ENCODE measurements around the gene KCTD10.
"Not testable (repeated sequence)": the region's sequence is repeated elsewhere in the genome, so short reads cannot be mapped to it uniquely, and the experiment has no call there.

Gene KCTD10

GRCh38 chr12:109473526-109474270 lies 3.4 kb downstream of the KCTD10 start:
- not testable (repeated sequence) for DNase-seq (ENCODE audit: low spot score)

DNA sequence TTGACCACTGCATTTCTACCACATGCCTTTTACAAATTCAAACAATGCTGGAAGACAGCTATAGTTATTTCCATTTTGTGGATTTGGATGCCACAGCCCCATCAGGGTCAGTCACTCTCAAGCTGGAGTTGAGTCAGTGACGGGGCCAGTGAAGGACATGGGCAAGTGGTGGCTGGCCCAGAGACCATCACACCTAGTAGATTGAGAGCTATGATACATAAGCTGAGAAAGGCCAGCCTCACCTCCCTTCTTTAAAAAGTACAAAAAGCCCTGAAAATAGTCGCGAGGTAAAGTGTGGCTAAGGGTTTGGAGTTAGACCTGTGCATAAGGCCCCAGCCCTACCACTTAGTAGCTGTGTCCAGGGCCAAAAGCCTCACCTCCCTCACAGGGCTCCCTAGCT lies 4.1 kb downstream of the KCTD10 start:
- DNase-seq (ENCODE audit: low spot score): no peak

- DNase-seq (ENCODE audit: low spot score): no peak
Measured at GRCh38 chr12:109469517-109469916, 7.6 kb downstream of the KCTD10 start.

DNA sequence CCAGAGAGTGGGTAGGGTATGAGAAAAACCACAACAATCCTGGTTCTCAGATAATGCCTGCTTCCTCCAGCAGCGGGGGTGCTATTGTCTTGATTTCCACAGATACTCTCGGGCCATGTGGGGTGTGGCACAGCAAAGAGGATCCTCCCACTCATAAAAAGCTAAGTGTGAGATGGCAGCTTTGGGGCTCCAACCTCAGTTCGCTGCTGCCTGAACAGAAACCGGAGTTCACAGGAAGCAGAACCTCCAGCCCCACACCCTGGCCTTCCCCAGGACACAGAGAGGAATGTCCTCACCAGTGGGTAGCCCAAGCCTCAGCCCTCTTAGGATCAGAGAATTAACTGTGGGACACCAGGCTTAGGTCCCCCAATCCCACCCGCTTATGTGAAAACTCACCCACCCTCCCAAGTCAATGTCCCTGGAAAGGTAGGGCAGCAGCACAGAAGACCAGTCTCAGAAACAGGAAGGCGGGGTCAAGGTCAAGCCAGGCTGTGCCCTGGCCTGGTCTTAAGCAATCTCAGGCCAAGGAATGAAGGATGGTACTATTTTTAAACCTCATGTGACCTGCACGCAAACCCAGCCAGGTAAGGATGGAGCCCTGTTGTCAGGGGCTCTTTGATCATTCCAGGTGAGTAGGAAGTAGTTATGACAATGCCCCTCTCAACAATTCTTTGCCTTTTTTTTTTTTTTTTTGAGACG lies 9.0 kb downstream of the KCTD10 start:
- DNase-seq (ENCODE audit: low spot score): no peak

- no peak for DNase-seq (ENCODE audit: low spot score)
Measured at GRCh38 chr12:109466821-109467220, 10.3 kb downstream of the KCTD10 start.

- DNase-seq (ENCODE audit: low spot score): no peak
Measured at GRCh38 chr12:109466305-109466704, 10.8 kb downstream of the KCTD10 start.

- DNase-seq (ENCODE audit: low spot score): no peak
Measured at GRCh38 chr12:109464642-109465351, 12.3 kb downstream of the KCTD10 start.

DNA sequence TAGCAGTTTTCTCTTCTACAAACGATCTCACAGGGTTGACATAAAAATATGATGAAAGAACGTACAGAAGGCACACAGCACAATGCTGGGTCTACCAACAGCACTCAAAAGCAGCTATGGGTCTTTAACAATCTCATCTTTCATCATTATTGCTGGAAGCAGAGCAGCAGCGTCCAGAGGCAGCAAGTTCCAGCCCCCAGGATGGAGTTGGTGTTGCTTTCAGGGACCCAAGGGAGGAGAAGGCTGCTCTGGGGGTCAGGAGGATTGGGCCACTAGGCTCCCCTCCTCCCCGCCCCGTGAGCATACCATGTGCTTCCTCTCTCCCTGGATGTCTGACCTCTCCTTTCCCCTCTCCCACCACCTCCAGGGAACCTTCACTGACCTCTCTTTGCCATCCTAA lies 13.3 kb downstream of the KCTD10 start:
- DNase-seq (ENCODE audit: low spot score): no peak

DNA sequence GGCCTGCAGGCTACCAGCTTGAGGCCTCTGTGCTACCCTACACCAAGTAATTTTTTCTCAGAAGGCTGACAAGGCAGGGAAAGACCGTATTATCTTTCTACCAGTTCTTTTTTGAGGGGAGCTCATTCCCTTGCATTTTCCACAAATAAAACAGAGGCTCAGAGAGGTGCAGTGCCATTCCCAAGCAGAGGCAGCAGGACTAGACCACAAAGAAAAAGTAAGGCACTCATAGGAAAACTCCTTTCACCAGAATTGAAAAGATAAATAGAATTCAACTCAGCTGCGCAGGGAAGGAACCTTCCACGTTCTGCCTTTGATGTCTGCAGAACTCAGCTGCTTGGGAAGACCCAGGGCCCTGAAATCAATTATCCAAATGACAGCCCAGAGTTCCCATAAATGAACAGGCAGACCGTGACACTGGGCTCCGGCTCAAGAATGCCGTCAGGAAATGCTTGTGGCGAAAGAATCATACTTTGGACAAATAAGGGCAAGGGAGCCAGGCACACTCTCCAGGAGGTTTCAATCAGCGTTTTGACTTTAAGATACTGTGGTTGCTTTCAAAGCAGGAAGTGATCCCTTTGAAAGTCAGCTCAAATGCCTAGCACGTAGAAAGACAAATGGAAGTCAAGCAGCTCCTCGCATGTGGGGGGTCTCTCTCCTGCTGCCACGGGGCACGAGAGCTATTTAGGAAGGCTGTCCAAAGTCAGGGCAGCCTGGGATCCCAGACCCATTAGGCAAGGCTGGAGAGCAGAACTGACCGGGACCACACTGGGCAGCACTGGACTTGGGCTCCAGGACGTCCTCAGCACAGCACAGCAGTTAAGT lies 14.0 kb downstream of the KCTD10 start:
- peak; percentile 93 for DNase-seq (ENCODE audit: low spot score)

DNA sequence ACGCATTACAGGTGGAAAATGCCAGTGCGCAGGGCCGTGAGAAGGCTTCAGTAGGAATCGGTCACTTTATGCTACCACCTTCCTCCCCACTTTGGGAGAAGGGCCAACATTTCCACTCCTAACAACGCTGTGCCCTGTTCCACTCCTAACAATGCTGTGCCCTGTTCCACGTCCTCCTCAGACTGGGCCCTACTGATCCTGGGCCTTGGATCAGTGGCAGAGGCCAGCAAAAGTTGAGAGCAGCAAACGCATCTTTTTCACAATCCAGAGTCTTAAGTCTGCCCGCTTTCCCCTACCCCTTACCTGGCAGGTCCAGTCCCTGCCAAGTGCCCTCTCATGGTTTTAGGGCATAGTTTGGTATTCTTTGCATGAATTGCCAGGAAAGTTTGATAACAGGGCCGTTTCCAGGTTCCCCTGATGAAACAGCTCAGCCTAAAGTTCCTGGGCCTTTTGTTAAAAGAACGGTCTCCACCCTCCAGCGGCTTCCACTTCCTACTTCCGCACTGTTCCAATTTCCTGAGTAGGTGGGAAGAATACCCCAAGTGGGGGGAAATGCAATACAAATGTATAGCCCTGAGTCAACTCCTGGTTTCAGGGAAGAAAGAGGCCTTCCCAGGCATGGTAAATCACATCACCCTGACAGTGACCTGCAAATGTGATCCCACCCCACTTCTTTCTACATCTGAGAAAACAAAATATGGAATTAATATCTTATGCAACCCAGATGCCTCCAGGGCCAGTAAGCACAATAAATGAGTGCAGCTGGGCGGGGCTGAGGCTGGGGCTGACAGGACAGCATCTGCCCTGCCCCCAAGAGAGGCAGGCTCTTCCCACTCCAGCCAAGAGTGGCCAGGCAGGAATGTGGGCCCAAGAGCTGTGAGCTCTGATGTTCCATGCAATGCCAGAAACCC lies 15.0 kb downstream of the KCTD10 start:
- DNase-seq (ENCODE audit: low spot score): peak; percentile 72

DNA sequence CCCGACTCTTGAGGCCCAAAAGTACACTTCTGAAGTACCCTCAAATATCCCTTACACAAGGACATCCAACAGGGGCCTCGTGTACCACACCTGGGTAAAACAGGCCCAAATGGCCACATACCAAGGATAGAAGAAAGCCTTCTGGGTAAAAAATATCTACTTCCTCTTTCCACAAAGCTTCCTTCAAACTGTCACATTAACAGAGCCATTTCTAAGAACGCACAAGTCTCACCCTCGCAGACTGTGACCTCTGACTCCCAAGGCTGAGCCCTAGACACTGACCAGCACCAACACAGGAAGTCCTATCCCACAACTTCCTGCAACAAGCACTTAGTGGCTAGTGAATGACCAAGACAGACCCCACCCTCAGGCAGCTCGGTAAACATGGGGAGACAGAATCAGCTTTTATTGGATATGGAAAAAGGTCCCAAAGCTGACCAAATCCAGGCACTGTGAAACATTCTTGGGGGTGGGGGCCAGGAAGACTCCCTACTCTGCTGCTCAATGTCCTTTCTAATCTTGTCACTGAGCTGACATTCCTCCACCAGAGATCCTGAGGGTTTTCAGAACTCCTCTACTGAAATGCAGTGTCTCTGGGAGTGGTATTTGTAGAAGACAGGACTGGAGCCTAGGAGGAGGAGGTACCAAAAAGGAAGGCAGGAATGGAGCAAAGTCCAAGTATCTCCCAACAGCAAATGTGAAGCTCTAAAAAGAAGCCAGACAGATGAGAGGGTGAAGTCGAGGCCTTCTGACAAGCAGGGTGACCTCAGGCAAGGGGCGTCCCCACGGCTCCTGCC lies 15.9 kb downstream of the KCTD10 start:
- peak; percentile 67 for DNase-seq (ENCODE audit: low spot score)

DNA sequence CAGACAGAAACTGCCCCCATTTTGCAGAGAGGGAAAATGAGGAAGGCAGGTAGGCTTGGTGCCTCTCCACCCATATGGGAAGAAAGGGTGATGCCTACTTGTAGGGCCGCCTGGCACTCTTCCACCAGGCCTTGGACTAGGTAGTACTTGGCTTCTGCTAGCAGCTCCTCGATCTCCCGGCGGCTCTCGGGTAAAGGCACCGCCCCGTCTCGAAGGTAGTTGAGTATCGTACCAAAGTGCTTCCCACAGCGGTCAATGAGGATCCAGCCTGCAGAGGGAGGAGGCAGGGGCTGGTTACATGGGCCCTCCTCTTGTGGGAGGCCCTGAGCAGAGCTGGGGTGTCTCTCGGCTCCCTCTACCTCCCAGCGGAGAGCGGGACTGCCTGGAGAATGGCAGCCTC lies 16.6 kb downstream of the KCTD10 start:
- DNase-seq (ENCODE audit: low spot score): no peak

- no peak for DNase-seq (ENCODE audit: low spot score)
Measured at GRCh38 chr12:109459247-109459646, 17.9 kb downstream of the KCTD10 start.

- DNase-seq (ENCODE audit: low spot score): no peak
Measured at GRCh38 chr12:109458771-109459208, 18.3 kb downstream of the KCTD10 start.

DNA sequence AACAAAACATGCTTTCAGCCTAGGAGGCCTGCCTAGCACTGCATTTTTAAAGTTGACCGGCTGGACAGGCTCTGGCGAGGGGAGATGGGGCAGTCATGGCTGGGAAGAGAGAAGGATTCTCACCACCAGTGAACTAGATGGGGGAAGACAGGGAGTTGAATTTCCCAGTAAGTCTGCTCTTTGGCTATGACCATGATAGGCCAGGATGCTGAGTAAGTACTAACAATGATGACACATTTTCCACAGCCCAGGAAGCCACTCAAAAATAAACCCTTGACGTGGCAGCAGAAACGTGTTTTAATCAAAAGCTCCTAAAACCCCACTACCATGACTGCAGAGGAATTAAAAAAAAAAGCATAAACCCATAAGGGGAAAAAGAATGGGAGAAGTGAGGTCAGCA lies 19.0 kb downstream of the KCTD10 start:
- DNase-seq (ENCODE audit: low spot score): peak; percentile 22

DNA sequence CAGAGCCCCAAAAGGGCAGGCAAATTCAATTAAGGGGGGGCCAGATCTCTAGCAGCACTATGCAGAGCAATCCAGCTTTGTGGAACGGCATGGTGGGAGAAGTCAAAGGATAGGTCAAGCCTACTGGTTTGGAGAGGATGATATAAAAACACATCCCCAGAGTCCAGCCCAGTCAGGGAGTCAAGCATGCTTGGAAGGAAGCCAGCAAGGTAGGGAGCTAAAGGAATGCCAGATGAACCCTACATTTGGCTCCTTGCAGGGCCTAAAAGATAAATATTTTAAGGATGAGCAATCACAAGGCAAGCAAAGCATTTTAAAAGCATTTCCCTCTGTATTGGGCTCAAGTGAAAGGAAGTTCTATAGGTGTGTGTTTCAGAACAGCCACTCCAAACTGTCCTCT lies 21.4 kb downstream of the KCTD10 start:
- DNase-seq (ENCODE audit: low spot score): peak; percentile 71

DNA sequence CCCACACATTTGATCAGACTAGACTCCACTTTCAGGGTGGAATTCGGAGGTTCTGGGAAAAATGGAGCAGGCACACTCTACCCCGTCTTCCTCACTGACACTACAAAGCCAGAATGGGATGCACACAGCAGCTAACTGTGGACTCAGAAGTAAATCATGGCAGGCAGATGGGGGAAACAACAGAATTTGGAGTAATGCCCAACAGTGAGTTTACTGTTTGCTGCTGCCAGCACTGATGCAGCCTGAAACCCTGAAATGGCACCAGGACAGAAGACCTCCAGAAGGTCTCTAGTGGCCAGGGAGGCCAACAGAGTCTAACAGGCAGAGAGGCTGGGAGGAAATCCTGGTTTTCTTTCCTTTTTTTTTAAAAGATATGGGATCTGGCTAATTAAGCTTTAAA lies 24.6 kb downstream of the KCTD10 start:
- no peak for DNase-seq (ENCODE audit: low spot score)

- no peak for DNase-seq (ENCODE audit: low spot score)
Measured at GRCh38 chr12:109451400-109451799, 25.7 kb downstream of the KCTD10 start.

GRCh38 chr12:109450980-109451379 lies 26.1 kb downstream of the KCTD10 start:
- no peak for DNase-seq (ENCODE audit: low spot score)

GRCh38 chr12:109449845-109450532 lies 27.1 kb downstream of the KCTD10 start:
- no peak for DNase-seq (ENCODE audit: low spot score)
